ENCODE measurements around the gene FOXRED2. TPM values are rescaled to one million over a fixed set of nuclear protein-coding genes. Genes with fewer than 3 reads are reported as not detected.
A peak's percentile ranks its signal among the peaks of the same experiment; 100 is the strongest.

FOXRED2 gene
- total RNA-seq, 2 experiments from 2014 or later: 22.6 to 48.3 TPM

DNA sequence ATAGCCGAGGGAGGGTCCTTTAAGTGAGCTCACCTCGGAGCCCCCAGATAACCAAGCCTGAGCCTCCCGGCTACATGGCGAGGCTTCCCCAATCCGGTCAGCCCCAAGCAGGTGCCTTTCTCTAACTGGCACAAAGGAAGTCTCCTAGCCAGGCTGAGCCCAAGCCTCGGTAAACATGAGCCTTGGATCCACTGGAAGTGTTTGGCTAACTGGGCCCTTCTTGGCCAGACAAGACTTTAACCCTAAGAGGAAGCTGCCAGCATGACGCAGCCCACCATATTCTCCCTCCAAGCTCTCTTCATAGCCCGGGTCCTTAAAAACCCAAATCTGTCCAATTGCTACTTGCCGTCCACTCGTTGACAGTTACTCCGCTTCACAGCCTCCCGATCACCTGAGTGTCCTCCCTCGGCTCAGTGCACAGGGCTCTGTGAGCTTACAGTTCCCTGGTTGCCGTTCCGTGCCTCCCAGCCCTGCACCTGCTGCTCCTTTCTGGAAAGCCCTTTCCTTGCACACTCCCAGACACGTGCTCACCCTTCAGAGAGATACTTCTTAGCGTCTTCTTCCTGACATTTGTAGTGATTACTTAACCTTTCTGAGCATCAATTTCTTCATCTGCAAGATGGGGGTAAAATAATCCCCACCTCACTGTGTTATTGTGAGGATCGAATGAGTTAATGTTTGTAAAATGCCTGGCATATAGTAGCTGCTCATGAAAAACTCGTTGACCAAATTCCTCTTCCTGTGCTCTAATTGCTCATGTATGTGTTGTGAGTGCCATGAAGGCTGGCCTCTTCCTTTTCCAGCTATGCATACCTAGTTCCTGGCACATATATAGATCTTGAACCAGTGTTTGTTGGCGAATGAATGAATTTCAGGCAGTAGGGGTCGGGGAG, 51.0 kb downstream of the FOXRED2 start:
- peak overlapping the region; percentile 83 for H3K4me2 ChIP-seq (ENCODE audit: low read length)
- BruUV-seq (replicated peaks): no TSS peak
- intact Hi-C loops (cut with micrococcal nuclease; ENCODE audit: unreplicated experiment): loop anchor here (1.0 to 2.0 kb wide), 3 partner anchors 51 to 125 kb away; no protein-coding TSS in a partner anchor
- no peaks in the 10 kb centered on the region for H3K9me2 ChIP-seq (ENCODE audit: insufficient read depth, low read length)
- DNase-seq (ENCODE audit: low spot score): no peak
- peak overlapping the region; percentile 63 for H3K4me3 ChIP-seq (ENCODE audit: low read depth, low read length, poor library complexity, severe bottlenecking)
- no peaks in the 10 kb centered on the region for H3K36me3 ChIP-seq (ENCODE audit: insufficient read depth, low read length)
- ChIA-PET POLR2A (no interaction called here), CTCF (ENCODE audit: unreplicated experiment) (interaction anchor here (0.9 kb wide), 2 partner anchors 15 to 91 kb away, joined by 3 read pairs; no protein-coding TSS in a partner anchor)
- H4K20me1 ChIP-seq (ENCODE audit: insufficient read depth, low read length): no peaks in the 10 kb centered on the region
- H2AFZ ChIP-seq (ENCODE audit: low read length): peak overlapping the region; percentile 91
- H3K27ac ChIP-seq (ENCODE audit: low read depth, low read length, poor library complexity, severe bottlenecking): peak overlapping the region; percentile 68
- H3K9me3 ChIP-seq (ENCODE audit: low read length): no peaks in the 10 kb centered on the region
- H3K79me2 ChIP-seq (ENCODE audit: insufficient read depth, low read depth, low read length): no peaks in the 10 kb centered on the region
- peaks cover 46% of the 10 kb centered on the region for H3K4me1 ChIP-seq (ENCODE audit: insufficient read depth, low read length, poor library complexity, severe bottlenecking)
- TF ChIP-seq, protein P1, sequence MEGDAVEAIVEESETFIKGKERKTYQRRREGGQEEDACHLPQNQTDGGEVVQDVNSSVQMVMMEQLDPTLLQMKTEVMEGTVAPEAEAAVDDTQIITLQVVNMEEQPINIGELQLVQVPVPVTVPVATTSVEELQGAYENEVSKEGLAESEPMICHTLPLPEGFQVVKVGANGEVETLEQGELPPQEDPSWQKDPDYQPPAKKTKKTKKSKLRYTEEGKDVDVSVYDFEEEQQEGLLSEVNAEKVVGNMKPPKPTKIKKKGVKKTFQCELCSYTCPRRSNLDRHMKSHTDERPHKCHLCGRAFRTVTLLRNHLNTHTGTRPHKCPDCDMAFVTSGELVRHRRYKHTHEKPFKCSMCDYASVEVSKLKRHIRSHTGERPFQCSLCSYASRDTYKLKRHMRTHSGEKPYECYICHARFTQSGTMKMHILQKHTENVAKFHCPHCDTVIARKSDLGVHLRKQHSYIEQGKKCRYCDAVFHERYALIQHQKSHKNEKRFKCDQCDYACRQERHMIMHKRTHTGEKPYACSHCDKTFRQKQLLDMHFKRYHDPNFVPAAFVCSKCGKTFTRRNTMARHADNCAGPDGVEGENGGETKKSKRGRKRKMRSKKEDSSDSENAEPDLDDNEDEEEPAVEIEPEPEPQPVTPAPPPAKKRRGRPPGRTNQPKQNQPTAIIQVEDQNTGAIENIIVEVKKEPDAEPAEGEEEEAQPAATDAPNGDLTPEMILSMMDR (conservative IDR thresholded peaks at IDR 0.05; ENCODE audit: low read length): no peak
- TF ChIP-seq EZH2phosphoT487 (IDR thresholded peaks at IDR 0.05; ENCODE audit: borderline replicate concordance, low read depth, low read length): no peak

DNA sequence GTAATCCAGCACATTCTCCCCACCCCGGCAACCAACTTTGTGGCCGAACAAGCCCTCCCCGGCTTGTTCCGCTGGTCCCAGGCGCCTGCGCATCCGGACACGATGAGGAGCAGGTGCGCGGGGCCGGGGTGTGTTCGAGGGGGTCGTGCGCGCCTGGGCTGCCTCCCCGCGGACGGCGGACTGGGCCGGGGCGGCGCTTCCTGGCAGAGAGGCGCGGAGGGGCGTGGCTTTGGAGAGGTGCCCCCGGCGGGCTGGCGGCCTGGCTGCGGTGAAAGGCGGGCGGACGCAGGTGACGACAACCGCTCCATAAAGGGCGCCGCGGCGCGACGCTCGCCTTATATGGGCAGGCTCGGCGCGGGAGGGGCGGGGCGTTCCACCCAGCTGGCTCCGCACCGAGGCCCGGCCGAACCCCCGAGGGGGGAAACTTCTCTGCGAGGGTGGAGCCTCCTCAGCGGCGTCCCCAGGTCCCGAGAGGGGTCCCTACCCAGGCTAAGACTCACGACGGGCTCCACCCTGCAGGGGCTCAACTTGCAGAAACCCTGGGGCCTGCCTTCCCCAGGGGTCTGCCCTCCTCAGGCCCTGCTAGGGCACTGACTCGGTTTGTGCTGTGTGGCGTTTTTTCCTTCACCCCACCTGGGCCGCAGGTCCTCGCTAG, 51.8 kb downstream of the FOXRED2 start:
- no TSS peak for BruUV-seq (replicated peaks)

More for the DNA sequence above, 51.8 kb downstream of the FOXRED2 start:
- Histone ChIP-seq H2AFZ (ENCODE audit: low read length) (peak overlapping the region; percentile 91), H3K79me2 (ENCODE audit: insufficient read depth, low read depth, low read length) (no peaks in the 10 kb centered on the region), H3K9me3 (ENCODE audit: low read length) (no peaks in the 10 kb centered on the region), H3K4me1 (ENCODE audit: insufficient read depth, low read length, poor library complexity, severe bottlenecking) (peaks cover 46% of the 10 kb centered on the region), H3K9me2 (ENCODE audit: insufficient read depth, low read length) (no peaks in the 10 kb centered on the region), H3K4me3 (ENCODE audit: low read depth, low read length, poor library complexity, severe bottlenecking) (peak overlapping the region; percentile 63), H3K27ac (ENCODE audit: low read depth, low read length, poor library complexity, severe bottlenecking) (peak overlapping the region; percentile 68), H3K4me2 (ENCODE audit: low read length) (peak overlapping the region; percentile 83), H3K36me3 (ENCODE audit: insufficient read depth, low read length) (no peaks in the 10 kb centered on the region), H4K20me1 (ENCODE audit: insufficient read depth, low read length) (no peaks in the 10 kb centered on the region)
- intact Hi-C loops (cut with micrococcal nuclease; ENCODE audit: unreplicated experiment): loop anchor here (1.0 to 2.0 kb wide), 3 partner anchors 50 to 124 kb away; no protein-coding TSS in a partner anchor
- TF ChIP-seq, protein P1 (conservative IDR thresholded peaks at IDR 0.05; ENCODE audit: low read length): peak; percentile 44
- TF ChIP-seq EZH2phosphoT487 (IDR thresholded peaks at IDR 0.05; ENCODE audit: borderline replicate concordance, low read depth, low read length): no peak
- ChIA-PET POLR2A (interaction anchor here (0.6 to 1.4 kb wide), 4 partner anchors 38 to 67 kb away, joined by 3 to 5 read pairs (median 4); partner anchors contain the start of gene MYH9), CTCF (ENCODE audit: unreplicated experiment) (interaction anchor here (0.9 kb wide), 2 partner anchors 15 to 90 kb away, joined by 3 read pairs; no protein-coding TSS in a partner anchor)
- peak; percentile 96 for DNase-seq (ENCODE audit: low spot score)

All from OCI-LY7 (cell line).